GM12878 (cell line): ENCODE data around the gene PRDM8. TPM values are rescaled to one million over a fixed set of nuclear protein-coding genes. Genes with fewer than 3 reads are reported as not detected.

Source experiments
- ATAC-seq: fragments of 200-7000 bp; cut with Tn5 transposase; 3 replicates; pipeline ENCODE4 v1.9.1; 2020; ENCODE audit warnings: mild to moderate bottlenecking, moderate library complexity
- BruUV-seq: library from RNA; stranded (reverse); fragments of 400-500 nt; replicated peaks from 2 replicates; lab custom pipeline; 2021; lab: Mats Ljungman, UMichigan
- CTCF ChIA-PET: fragments of 300-600 bp; sonication (Branson Sonifier 250); formaldehyde crosslinking; extraction: SDS; loops from one replicate; lab custom pipeline; 2021; ENCODE audit warnings: inconsistent platforms; lab: Yijun Ruan, JAX
- POLR2A ChIA-PET: fragments of 350-600 bp; formaldehyde crosslinking; extraction: SDS; loops from one replicate; lab custom pipeline; 2021; ENCODE audit warnings: inconsistent platforms; lab: Charles Lee
- RAD21 ChIA-PET: fragments of 300-600 bp; sonication (Branson Sonifier 250); formaldehyde crosslinking; loops from one replicate; lab custom pipeline; 2023; ENCODE audit warnings: antibody characterized with exemption; ENCODE audit not compliant: unreplicated experiment; lab: Charles Lee
- SMC1A ChIA-PET: fragments of 300-600 bp; sonication (Branson Sonifier 250); formaldehyde crosslinking; loops from one replicate; lab custom pipeline; 2023; ENCODE audit not compliant: unreplicated experiment, uncharacterized antibody; lab: Charles Lee
- DNase-seq: peaks from one replicate; pipeline ENCODE4 v3.0.0-alpha.2; 2011; ENCODE audit warnings: low read depth, low spot score
- FAIRE-seq: peaks from 3 replicates; lab custom pipeline; 2011; peaks lifted over from hg19 to GRCh38; lab: Jason Lieb, UNC
- H2AFZ ChIP-seq: 2 replicates; pipeline ENCODE4 v1.6.0; 2011; ENCODE audit warnings: low read depth, low read length, control low read depth; ENCODE audit not compliant: control insufficient read depth
- H3K27ac ChIP-seq: 2 replicates; pipeline ENCODE4 v1.5.1; 2011; ENCODE audit warnings: control low read depth; ENCODE audit not compliant: control insufficient read depth, insufficient read depth
- H3K27me3 ChIP-seq, 2 experiments: replicated peaks in 1 of 2; 2 replicates each; pipeline versions ENCODE4 v1.6.0 to v1.6.1; 2011; ENCODE audit warnings: low read length in 1 of 2; ENCODE audit not compliant: control insufficient read depth in 2 of 2, insufficient read depth in 2 of 2
- H3K36me3 ChIP-seq, 2 experiments: 2 replicates each; pipeline ENCODE4 v1.5.1; 2011; ENCODE audit warnings: low read length in 1 of 2; ENCODE audit not compliant: control insufficient read depth in 2 of 2, insufficient read depth in 2 of 2
- H3K4me1 ChIP-seq: 2 replicates; pipeline ENCODE4 v1.6.1; 2011; ENCODE audit warnings: mild to moderate bottlenecking, low read length, moderate library complexity, mixed read lengths; ENCODE audit not compliant: control insufficient read depth, insufficient read depth
- H3K4me2 ChIP-seq: 2 replicates; pipeline ENCODE4 v1.6.0; 2011; ENCODE audit warnings: control low read depth; ENCODE audit not compliant: control insufficient read depth, insufficient read depth
- H3K4me3 ChIP-seq: fragments of 200-600 bp; sonication (generic); 2 replicates; pipeline ENCODE4 v1.5.1; 2016
- H3K79me2 ChIP-seq: 2 replicates; pipeline ENCODE4 v1.6.0; 2011; ENCODE audit warnings: low read length; ENCODE audit not compliant: control insufficient read depth, insufficient read depth
- H3K9ac ChIP-seq: 2 replicates; pipeline ENCODE4 v1.8.0; 2011; ENCODE audit warnings: low read length, control low read depth, mixed read lengths; ENCODE audit not compliant: control insufficient read depth, insufficient read depth
- H3K9me3 ChIP-seq: replicated peaks from 3 replicates; pipeline ENCODE4 v1.5.1; 2011; ENCODE audit warnings: mild to moderate bottlenecking, low read length; ENCODE audit not compliant: control insufficient read depth, insufficient read depth
- H4K20me1 ChIP-seq: 2 replicates; pipeline ENCODE4 v1.6.0; 2011; ENCODE audit not compliant: control insufficient read depth, insufficient read depth
- ATF2 ChIP-seq: IDR thresholded peaks from 2 replicates; pipeline ENCODE4 v1.6.1; 2012; ENCODE audit warnings: low read length, inconsistent platforms
- BCLAF1 ChIP-seq: fragments of 450-650 bp; IDR thresholded peaks from 2 replicates; pipeline ENCODE4 v1.6.1; 2017; ENCODE audit warnings: antibody characterized with exemption, mild to moderate bottlenecking, moderate library complexity
- EGR1 ChIP-seq, 2 experiments: IDR thresholded peaks; 1 replicate in 1 of 2; 2 replicates in 1 of 2; pipeline ENCODE4 v1.6.1; 2011 to 2012; ENCODE audit warnings: low read depth in 2 of 2, low read length in 2 of 2, borderline replicate concordance in 1 of 2, mild to moderate bottlenecking in 1 of 2, moderate library complexity in 1 of 2
- KAT2A ChIP-seq: conservative IDR thresholded peaks from 2 replicates; pipeline ENCODE4 v1.6.1; 2011; ENCODE audit warnings: low read depth, low read length; ENCODE audit not compliant: control insufficient read depth
- LARP7 ChIP-seq: fragments of 450-650 bp; IDR thresholded peaks from 2 replicates; pipeline ENCODE4 v1.6.1; 2017; ENCODE audit warnings: mild to moderate bottlenecking
- MXI1 ChIP-seq: fragments of 150-350 bp; IDR thresholded peaks from 2 replicates; pipeline ENCODE4 v1.6.1; 2011; ENCODE audit warnings: low read depth, mild to moderate bottlenecking, inconsistent platforms, low read length, improper control_type of control experiment
- POLR2A ChIP-seq: IDR thresholded peaks from 2 replicates; pipeline ENCODE4 v1.6.1; 2011; ENCODE audit warnings: low read depth, mild to moderate bottlenecking, low read length
- RELA ChIP-seq: fragments of 450-650 bp; IDR thresholded peaks from 2 replicates; pipeline ENCODE4 v1.8.0; 2014; ENCODE audit warnings: borderline replicate concordance; ENCODE audit not compliant: partially characterized antibody
- ZZZ3 ChIP-seq: IDR thresholded peaks from 2 replicates; pipeline ENCODE4 v1.6.1; 2011; ENCODE audit warnings: low read depth; ENCODE audit not compliant: control insufficient read depth, insufficient read length
- WGBS: methylation state at CpG from one replicate; pipeline ENCODE4 v1.1.6; 2016; ENCODE audit warnings: low lambda C conversion rate; ENCODE audit not compliant: insufficient replicate concordance, insufficient coverage; ENCODE audit errors: missing lambda C conversion rate; 5-methylcytosine and 5-hydroxymethylcytosine counted together
- in situ Hi-C: fragments of 300-500 bp; cut with MboI; formaldehyde crosslinking; loops from 9 replicates; pipeline ENCODE4 v1.14.3; 2018; ENCODE audit warnings: mixed read lengths
- intact Hi-C: fragments of 100-400 bp; cut with micrococcal nuclease; formaldehyde crosslinking; loops from one replicate; pipeline ENCODE4 v1.14.2; 2022; ENCODE audit not compliant: unreplicated experiment
- polyA plus RNA-seq, 11 experiments: library from polyadenylated mRNA; depleted of rRNA in 4 of 11; unstranded in 6 of 11; stranded (reverse) in 5 of 11; fragments of >200 nt; fragmentation: Nextera tagmentation in 4 of 11; fragmentation: Illumina TruSeq in 1 of 11; extraction: Ambion mirVana in 4 of 11; extraction: Trizol in 1 of 11; gene quantifications; 1 replicate in 1 of 11; 2 replicates in 10 of 11; pipeline versions ENCODE4 v1.2.1 to v1.2.3, GENCODE V29; 2011 to 2016; ENCODE audit warnings: inconsistent platforms in 2 of 11, missing spikeins in 2 of 11, low read depth in 1 of 11
- total RNA-seq, 4 experiments: library from RNA; depleted of rRNA in 3 of 4; stranded (reverse); fragments of >200 nt in 3 of 4; fragmentation: Illumina TruSeq in 1 of 4; extraction: Trizol in 1 of 4; gene quantifications; 2 replicates each; pipeline versions ENCODE4 v1.2.1 to v1.2.3, GENCODE V29; 2013 to 2021
- TF ChIP-seq, protein P1 (sequence below): fragments of 450-650 bp; IDR thresholded peaks from 2 replicates; pipeline ENCODE4 v1.6.1; 2018; ENCODE audit warnings: mild to moderate bottlenecking, low read depth, moderate library complexity; ENCODE audit not compliant: partially characterized antibody
- TF ChIP-seq, protein P2 (sequence below): fragments of 450-650 bp; IDR thresholded peaks from 2 replicates; pipeline ENCODE4 v1.6.1; 2017; ENCODE audit warnings: mild to moderate bottlenecking, moderate library complexity

PRDM8 gene
- total and polyA plus RNA-seq, 10 of the 15 experiments (the other 5 are each of a cell fraction or from before 2014, with no cell fraction given), result 0.09 to 1.6 (median 0.40) TPM

DNA sequence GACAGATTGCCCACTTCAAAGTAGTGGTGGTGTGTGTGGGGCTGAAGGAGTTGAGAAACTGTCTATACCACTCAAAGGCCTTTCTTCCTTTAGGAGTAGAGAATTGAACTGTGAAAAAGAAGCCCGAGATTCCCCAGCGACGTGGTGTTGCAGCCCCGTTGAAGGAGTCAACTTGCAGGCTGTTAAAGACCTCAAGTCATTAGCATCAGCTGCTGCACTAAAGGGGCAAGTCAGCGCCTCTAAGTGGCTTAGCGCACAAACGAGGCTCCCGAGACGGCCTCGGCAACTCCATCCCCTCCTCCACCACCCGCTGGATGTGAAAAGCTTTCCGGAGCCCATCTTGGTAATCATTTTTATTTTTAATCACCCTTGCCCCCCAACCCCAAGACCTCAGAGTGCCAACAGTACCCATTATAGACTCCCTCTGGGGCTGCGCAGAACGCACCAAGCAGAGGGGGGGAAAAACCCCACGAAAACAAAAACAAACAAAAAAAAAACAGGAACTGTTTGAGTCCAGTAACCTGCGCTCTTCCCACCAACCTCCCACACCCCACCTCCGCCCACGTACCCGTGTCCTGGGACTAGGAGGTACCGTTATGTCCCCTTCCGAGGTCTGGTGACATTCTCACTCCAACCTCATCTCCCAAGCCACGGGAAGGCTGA lies 913 bp upstream of the PRDM8 start:
- POLR2A ChIA-PET, result interaction anchor here (0.8 kb wide), 1 partner anchor 70 kb away, joined by 3 read pairs; no protein-coding TSS in a partner anchor
- Histone ChIP-seq H3K4me3 (no peak overlapping the region), H3K9ac (no peak overlapping the region), H3K9me3 (no peaks in the 10 kb centered on the region), H3K27me3 (peaks cover 0 to 17% of the 10 kb centered on the region in 2 experiments; a peak in 3 of 4 replicates), H2AFZ (no peak overlapping the region), H3K4me1 (no peaks in the 10 kb centered on the region), H3K27ac (no peak overlapping the region), H4K20me1 (no peaks in the 10 kb centered on the region), H3K36me3 (no peaks in the 10 kb centered on the region), H3K4me2 (no peak overlapping the region), H3K79me2 (no peaks in the 10 kb centered on the region)
- BruUV-seq, result no TSS peak
- SMC1A ChIA-PET, result interaction anchor here (0.7 to 1.9 kb wide), 4 partner anchors 9 to 216 kb away, joined by 3 to 7 read pairs (median 4); no protein-coding TSS in a partner anchor
- in situ Hi-C loops, result no loop called here
- WGBS, result 34% methylated on average over 17 of the region's 22 CpGs
- CTCF ChIA-PET, result interaction anchor here (1.4 to 1.8 kb wide), 2 partner anchors 11 to 19 kb away, joined by 5 to 8 read pairs; no protein-coding TSS in a partner anchor
- FAIRE-seq (no peak), ATAC-seq (peak; percentile 38; the same call in 2 of the 3 replicates), DNase-seq (no peak)
- RAD21 ChIA-PET, result interaction anchor here (1.0 to 1.4 kb wide), 2 partner anchors 11 to 35 kb away, joined by 3 to 7 read pairs; no protein-coding TSS in a partner anchor
- intact Hi-C loops, result no loop called here
- TF ChIP-seq, protein P1, sequence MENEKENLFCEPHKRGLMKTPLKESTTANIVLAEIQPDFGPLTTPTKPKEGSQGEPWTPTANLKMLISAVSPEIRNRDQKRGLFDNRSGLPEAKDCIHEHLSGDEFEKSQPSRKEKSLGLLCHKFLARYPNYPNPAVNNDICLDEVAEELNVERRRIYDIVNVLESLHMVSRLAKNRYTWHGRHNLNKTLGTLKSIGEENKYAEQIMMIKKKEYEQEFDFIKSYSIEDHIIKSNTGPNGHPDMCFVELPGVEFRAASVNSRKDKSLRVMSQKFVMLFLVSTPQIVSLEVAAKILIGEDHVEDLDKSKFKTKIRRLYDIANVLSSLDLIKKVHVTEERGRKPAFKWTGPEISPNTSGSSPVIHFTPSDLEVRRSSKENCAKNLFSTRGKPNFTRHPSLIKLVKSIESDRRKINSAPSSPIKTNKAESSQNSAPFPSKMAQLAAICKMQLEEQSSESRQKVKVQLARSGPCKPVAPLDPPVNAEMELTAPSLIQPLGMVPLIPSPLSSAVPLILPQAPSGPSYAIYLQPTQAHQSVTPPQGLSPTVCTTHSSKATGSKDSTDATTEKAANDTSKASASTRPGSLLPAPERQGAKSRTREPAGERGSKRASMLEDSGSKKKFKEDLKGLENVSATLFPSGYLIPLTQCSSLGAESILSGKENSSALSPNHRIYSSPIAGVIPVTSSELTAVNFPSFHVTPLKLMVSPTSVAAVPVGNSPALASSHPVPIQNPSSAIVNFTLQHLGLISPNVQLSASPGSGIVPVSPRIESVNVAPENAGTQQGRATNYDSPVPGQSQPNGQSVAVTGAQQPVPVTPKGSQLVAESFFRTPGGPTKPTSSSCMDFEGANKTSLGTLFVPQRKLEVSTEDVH, result no peak
- TF ChIP-seq, protein P2, sequence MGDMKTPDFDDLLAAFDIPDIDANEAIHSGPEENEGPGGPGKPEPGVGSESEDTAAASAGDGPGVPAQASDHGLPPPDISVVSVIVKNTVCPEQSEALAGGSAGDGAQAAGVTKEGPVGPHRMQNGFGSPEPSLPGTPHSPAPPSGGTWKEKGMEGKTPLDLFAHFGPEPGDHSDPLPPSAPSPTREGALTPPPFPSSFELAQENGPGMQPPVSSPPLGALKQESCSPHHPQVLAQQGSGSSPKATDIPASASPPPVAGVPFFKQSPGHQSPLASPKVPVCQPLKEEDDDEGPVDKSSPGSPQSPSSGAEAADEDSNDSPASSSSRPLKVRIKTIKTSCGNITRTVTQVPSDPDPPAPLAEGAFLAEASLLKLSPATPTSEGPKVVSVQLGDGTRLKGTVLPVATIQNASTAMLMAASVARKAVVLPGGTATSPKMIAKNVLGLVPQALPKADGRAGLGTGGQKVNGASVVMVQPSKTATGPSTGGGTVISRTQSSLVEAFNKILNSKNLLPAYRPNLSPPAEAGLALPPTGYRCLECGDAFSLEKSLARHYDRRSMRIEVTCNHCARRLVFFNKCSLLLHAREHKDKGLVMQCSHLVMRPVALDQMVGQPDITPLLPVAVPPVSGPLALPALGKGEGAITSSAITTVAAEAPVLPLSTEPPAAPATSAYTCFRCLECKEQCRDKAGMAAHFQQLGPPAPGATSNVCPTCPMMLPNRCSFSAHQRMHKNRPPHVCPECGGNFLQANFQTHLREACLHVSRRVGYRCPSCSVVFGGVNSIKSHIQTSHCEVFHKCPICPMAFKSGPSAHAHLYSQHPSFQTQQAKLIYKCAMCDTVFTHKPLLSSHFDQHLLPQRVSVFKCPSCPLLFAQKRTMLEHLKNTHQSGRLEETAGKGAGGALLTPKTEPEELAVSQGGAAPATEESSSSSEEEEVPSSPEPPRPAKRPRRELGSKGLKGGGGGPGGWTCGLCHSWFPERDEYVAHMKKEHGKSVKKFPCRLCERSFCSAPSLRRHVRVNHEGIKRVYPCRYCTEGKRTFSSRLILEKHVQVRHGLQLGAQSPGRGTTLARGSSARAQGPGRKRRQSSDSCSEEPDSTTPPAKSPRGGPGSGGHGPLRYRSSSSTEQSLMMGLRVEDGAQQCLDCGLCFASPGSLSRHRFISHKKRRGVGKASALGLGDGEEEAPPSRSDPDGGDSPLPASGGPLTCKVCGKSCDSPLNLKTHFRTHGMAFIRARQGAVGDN, result no peak
- no peak for TF ChIP-seq ATF2
- TF ChIP-seq RELA, result no peak
- TF ChIP-seq MXI1, result no peak
- TF ChIP-seq POLR2A, result no peak
- TF ChIP-seq BCLAF1, result no peak
- TF ChIP-seq ZZZ3, result no peak
- no peak for TF ChIP-seq KAT2A
- no peak for TF ChIP-seq LARP7
- TF ChIP-seq EGR1 (IDR thresholded peaks at IDR 0.05; ENCODE audit: borderline replicate concordance in 1 of 2, low read depth in 2 of 2, low read length in 2 of 2), result no peak
